HG03439 (cell line): ENCODE results near the gene PRKCA.

Experiments used
- ATAC-seq: cut with Tn5 transposase; IDR thresholded peaks from one replicate; pipeline ENCODE4 v1.9.1; 2021; ENCODE audit warnings: mild to moderate bottlenecking, moderate library complexity; ENCODE audit not compliant: unreplicated experiment

PRKCA gene

DNA sequence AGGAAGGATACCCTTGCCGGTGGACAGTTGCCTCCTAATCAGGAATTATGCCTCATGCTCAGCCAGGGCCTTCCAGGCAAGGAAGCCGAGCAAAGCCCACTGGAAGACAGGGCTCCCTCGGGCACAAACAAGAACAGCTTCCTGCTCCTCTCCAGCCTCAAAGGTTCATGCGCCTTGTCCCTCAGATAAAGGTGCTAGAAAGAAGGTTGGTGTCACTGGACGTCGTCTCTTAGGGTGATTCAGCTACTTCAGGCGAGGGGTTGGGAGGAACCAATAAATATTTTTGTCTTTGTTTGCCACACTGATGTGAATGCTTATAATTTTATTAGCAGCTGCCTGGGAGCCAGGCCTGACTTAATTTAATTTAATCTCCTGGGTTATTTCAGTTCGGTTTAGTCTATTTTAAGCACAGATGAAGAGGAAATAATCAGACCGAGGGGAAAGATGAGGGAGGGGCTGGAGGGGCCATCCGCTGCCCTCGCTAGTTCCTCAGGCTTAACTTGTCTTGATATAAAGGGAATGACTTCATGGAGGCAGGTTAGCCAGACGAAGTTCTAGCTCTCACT, 360.7 kb downstream of the PRKCA start:
- no peak for ATAC-seq

GRCh38 chr17:66664336-66664735, 361.9 kb downstream of the PRKCA start:
- no peak for ATAC-seq

DNA sequence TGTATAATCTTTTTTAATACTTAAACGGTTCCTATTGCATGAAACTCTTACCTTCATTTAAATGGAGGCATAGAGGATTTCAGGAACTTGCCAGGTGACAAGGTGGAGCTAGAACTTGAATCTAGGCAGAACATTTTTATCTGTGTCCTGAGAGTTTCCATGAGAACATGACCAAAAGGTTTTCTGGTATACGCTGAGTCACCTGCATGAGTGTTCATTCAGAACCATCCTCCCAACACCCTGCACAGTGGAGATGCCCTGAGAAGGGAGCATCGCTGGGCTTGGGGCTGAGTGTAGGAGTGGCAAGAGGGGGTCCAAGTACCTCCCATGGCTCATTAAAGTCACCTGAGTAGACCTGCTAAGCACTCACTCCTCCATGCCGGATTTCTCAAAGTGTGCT, 362.8 kb downstream of the PRKCA start:
- ATAC-seq = no peak

GRCh38 chr17:66667090-66667489, 364.7 kb downstream of the PRKCA start:
- no peak for ATAC-seq

- peak; percentile 56 for ATAC-seq
Measured at GRCh38 chr17:66667491-66668030, 365.1 kb downstream of the PRKCA start.

GRCh38 chr17:66670206-66670605, 367.8 kb downstream of the PRKCA start:
- ATAC-seq = no peak

GRCh38 chr17:66671156-66671555, 368.7 kb downstream of the PRKCA start:
- ATAC-seq = no peak

DNA sequence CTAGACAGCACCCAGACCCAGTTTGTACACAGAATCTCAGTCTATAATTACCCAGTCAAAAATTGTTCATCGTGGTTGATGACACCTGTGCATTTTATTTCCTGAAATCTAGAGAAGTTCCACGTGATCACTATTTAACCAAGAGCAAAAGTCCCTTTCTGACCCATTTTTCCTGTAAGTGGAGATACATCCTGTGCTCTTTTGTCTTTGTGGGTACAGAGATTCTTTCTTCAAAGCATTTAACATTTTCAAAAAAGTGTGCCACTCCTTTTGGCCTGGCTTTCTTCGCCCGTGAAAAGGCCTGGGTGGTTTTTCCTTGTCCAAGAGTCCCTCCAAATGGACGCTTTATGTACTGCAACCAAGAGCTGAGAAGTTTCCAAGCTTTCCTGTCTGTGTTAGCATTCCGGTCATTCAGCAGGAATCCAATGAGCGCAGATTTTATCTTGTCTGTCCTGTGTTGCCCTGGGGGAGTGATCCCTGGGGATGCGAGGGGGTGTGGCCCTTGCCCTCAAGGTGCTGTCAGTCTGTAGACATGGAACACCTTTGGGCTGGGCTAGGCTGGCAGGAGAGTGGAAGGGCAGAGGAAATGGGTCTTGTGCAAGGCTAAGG, 371.4 kb downstream of the PRKCA start:
- ATAC-seq = no peak

GRCh38 chr17:66675273-66675990, 373.0 kb downstream of the PRKCA start:
- no peak for ATAC-seq

- no peak for ATAC-seq
Measured at GRCh38 chr17:66675991-66676371, 373.6 kb downstream of the PRKCA start.

- no peak for ATAC-seq
Measured at GRCh38 chr17:66676421-66676820, 374.0 kb downstream of the PRKCA start.

DNA sequence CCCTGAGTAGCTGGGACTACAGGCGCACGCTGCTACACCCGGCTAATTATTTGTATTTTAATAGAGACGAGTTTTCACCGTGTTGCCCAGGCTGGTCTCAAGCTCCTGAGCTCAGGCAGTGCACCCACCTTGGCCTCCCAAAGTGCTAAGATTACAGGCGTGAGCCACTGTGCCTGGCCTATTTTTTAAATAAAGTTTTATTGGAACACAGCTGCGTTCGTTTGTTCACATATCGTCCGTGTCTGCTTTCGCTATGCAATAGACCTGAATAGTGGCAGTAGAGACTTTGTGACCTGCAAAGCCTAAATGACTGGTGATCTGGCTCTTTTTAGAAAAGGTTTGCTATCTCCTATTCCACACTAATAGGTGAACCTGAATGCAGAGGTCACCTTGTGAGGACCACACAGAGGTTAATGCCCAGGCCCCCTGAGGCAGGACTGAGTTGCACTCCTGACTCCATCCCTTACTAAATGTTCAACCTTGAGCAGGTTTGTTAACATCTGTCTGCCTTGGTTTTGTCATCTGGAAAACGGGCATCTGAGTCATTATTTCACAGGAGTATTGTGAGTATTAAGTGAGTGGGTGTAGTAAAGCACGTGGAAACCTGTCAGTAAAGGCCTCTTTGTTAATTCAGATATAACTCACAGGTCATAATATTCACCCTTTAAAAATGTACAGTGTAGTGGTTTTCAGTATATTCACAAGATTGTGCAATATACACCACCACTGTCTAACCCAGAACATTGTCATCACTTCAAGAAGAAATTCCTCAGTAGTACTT, 375.0 kb downstream of the PRKCA start:
- no peak for ATAC-seq

DNA sequence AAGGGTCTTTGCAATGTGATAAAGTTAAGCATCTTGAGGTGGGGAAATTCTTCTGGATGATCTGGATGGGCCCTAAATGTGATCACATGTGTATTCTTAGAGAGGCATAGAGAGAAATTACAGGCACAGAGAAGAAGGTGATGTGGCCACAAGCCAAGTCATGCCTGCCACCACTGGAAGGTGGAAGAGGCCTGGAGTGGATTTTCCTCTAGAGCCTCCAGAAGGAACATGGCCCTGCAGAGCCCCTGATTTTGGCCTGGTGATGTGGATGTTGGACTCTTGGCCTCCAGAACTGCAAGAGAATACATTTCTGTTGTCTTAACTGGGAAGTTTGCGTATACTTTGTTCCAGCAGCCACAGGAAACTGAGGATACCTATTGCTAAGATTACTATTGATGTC, 375.6 kb downstream of the PRKCA start:
- ATAC-seq = no peak

DNA sequence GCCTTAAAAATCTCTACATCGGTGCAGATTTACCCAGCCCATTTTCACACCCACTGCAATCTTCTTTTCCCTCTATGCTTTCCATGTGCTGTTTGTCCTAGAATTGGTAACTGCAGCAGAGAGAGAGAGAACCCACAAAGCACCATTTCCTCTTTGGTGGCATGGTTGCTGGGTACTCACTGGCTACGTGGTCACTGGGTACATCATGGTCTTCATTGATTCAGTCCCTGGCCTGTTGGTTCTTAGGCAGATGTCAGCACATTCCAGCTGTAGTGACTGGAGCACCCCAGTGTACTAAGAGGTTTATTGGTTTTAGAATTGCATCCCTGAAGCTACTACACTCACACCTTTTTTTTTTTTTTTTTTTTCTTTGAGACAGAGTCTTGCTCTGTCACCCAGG, 376.4 kb downstream of the PRKCA start:
- no peak for ATAC-seq

GRCh38 chr17:66679631-66680517, 377.5 kb downstream of the PRKCA start:
- ATAC-seq = no peak

- no peak for ATAC-seq
Measured at GRCh38 chr17:66682283-66682682, 379.9 kb downstream of the PRKCA start.

- ATAC-seq = no peak
Measured at GRCh38 chr17:66684261-66684660, 381.8 kb downstream of the PRKCA start.

GRCh38 chr17:66684731-66685130, 382.3 kb downstream of the PRKCA start:
- ATAC-seq = no peak

- no peak for ATAC-seq
Measured at GRCh38 chr17:66686601-66687000, 384.2 kb downstream of the PRKCA start.

DNA sequence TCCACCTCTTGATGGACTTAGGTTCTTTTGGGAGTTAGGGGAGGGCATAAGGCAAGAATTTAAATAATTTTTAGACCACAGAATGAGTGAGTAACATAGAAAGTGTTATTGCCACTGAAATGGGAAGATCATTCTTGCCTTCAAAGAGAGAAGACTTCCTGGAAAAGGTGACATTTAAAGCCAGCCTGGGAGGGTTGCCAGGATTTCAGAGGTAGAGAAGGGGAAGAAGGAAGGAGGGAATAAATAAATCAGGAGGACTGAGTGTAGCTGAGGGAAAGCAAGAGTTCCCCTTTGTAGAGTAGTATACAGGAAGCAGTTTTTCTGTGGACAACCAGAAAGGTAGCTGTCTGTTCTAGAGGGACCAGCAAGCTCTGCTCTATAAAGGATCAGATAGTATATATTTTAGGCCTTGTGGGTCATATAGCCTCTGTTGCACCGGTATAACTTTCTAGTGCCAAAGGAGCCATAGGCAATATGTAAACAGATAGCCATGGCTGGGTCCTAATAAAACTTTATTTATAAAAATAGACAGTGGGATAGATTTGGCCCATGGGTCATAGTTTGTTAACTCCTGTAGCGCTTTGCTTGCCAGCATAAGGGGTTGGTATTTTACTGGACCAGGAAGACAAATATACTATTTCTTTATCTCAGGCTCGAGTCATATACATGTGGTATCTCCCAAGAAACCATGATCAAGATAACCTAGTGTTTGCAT, 385.3 kb downstream of the PRKCA start:
- no peak for ATAC-seq
